Measurements from ENCODE around the gene NT5DC4. TPM values are rescaled to one million over a fixed set of nuclear protein-coding genes. Genes with fewer than 3 reads are reported as not detected.

The NT5DC4 gene
- total and polyA plus RNA-seq, 2 of the 4 experiments (the other 2 are of a cell fraction), result not detected

GRCh38 chr2:112782234-112782799 is 61.5 kb downstream of the NT5DC4 start:
- H2BK20ac ChIP-seq (ENCODE audit: low read depth, low read length), result no peak overlapping the region
- intact Hi-C loops (cut with micrococcal nuclease) (no loop called here), in situ Hi-C loops (cut with MboI; ENCODE audit: low sequenced_read_pairs) (no loop called here), dilution Hi-C loops (cut with HindIII; ENCODE audit: low sequenced_read_pairs, unreplicated experiment) (no loop called here)
- H4K20me1 ChIP-seq (ENCODE audit: insufficient read depth, low read length), result no peaks in the 10 kb centered on the region
- no peak overlapping the region for H3K18ac ChIP-seq (ENCODE audit: low read depth, low read length)
- BruUV-seq (replicated peaks), result no TSS peak
- no peak overlapping the region for H3K14ac ChIP-seq (replicated peaks; ENCODE audit: low read depth, low read length)
- H4K91ac ChIP-seq (ENCODE audit: insufficient read depth, low read depth, low read length), result no peak overlapping the region
- H2AK9ac ChIP-seq (replicated peaks; ENCODE audit: low read depth, low read length, poor library complexity), result no peak overlapping the region
- H3K79me1 ChIP-seq (ENCODE audit: low read depth in 1 of 2, low read length in 2 of 2), result no peaks in the 10 kb centered on the region
- no peak overlapping the region for H4K8ac ChIP-seq (ENCODE audit: low read depth in 2 of 2, low read length in 2 of 2)
- H3K9ac ChIP-seq (ENCODE audit: low read depth, low read length), result no peak overlapping the region
- ATAC-seq (ENCODE audit: low read depth) (no peak), DNase-seq (no peak)
- H4K5ac ChIP-seq (ENCODE audit: low read depth, low read length), result no peak overlapping the region
- H3K9me3 ChIP-seq (ENCODE audit: control insufficient read depth, insufficient read depth, low read length), result no peaks in the 10 kb centered on the region
- H2BK15ac ChIP-seq (ENCODE audit: low read depth, low read length), result no peak overlapping the region
- H2AFZ ChIP-seq (replicated peaks; ENCODE audit: low read length, poor library complexity), result no peak overlapping the region
- H3K4me3 ChIP-seq (ENCODE audit: insufficient read depth, low read depth, low read length), result no peak overlapping the region
- no peaks in the 10 kb centered on the region for H3K4me1 ChIP-seq (ENCODE audit: control insufficient read depth, insufficient read depth, low read length)
- no peak overlapping the region for H2BK5ac ChIP-seq (ENCODE audit: low read depth, low read length, poor library complexity, severe bottlenecking)
- no peak overlapping the region for H2AK5ac ChIP-seq (ENCODE audit: low read depth, low read length)
- ChIA-PET POLR2A (ENCODE audit: unreplicated experiment) (no interaction called here), CTCF (interaction anchor here (1.0 kb wide), 1 partner anchor 103 kb away, joined by 6 read pairs; no protein-coding TSS in a partner anchor)
- H3K36me3 ChIP-seq (ENCODE audit: control insufficient read depth, insufficient read depth, low read length), result no peaks in the 10 kb centered on the region
- no peak overlapping the region for H3K4me2 ChIP-seq (ENCODE audit: low read depth, low read length)
- no peak overlapping the region for H2BK120ac ChIP-seq (ENCODE audit: low read depth, low read length)
- no peaks in the 10 kb centered on the region for H3K27me3 ChIP-seq (ENCODE audit: control insufficient read depth, insufficient read depth, low read length)
- no peak for TF ChIP-seq MXI1 (IDR thresholded peaks at IDR 0.05; ENCODE audit: borderline replicate concordance, low read depth, low read length)
- no peak for TF ChIP-seq CHD1 (IDR thresholded peaks at IDR 0.05; ENCODE audit: low read depth, low read length)
- TF ChIP-seq FOS (IDR thresholded peaks at IDR 0.05; ENCODE audit: low read depth, low read length), result no peak
- no peak for TF ChIP-seq RCOR1 (IDR thresholded peaks at IDR 0.05; ENCODE audit: insufficient replicate concordance, low read length)
- TF ChIP-seq CEBPB (IDR thresholded peaks at IDR 0.05; ENCODE audit: low read depth, low read length), result no peak
- TF ChIP-seq SMC3 (IDR thresholded peaks at IDR 0.05; ENCODE audit: low read depth, low read length), result no peak
- TF ChIP-seq NFE2L2 (IDR thresholded peaks at IDR 0.05; ENCODE audit: low read depth, low read length), result no peak
- no peak for TF ChIP-seq MAFK (IDR thresholded peaks at IDR 0.05; ENCODE audit: low read depth, low read length)
- no peak for TF ChIP-seq POLR2A (IDR thresholded peaks at IDR 0.05; ENCODE audit: low read depth, low read length)
- TF ChIP-seq ELK1 (IDR thresholded peaks at IDR 0.05; ENCODE audit: borderline replicate concordance, low read depth, low read length), result no peak
- no peak for TF ChIP-seq RFX5 (IDR thresholded peaks at IDR 0.05; ENCODE audit: low read depth, low read length)
- no peaks in the 10 kb centered on the region for H3K9me1 ChIP-seq (ENCODE audit: insufficient read depth, low read length)
- H3K23ac ChIP-seq (ENCODE audit: low read depth, low read length), result no peak overlapping the region
- H3K4ac ChIP-seq (ENCODE audit: low read depth, low read length), result no peak overlapping the region
- no CpG with 5 or more reads among the region's 3 CpGs for WGBS, 2 experiments (ENCODE audit: extremely low coverage in 2 of 2, insufficient read length in 1 of 2)
- no peak overlapping the region for H3K27ac ChIP-seq (ENCODE audit: insufficient read depth, low read length)
- H3K56ac ChIP-seq (ENCODE audit: extremely low read depth, insufficient read depth, low read length), result no peak overlapping the region

Data from IMR-90 (cell line).